Measurements from ENCODE around the gene ZC3H7B. TPM values are rescaled to one million over a fixed set of nuclear protein-coding genes. Genes with fewer than 3 reads are reported as not detected.

ZC3H7B gene
- polyA plus RNA-seq, 2 of the 4 experiments (the other 2 are of a cell fraction): 12.4 to 22.8 TPM

- DNase-seq (ENCODE audit: low read depth in 1 of 2, low spot score in 1 of 2) (no peak), FAIRE-seq (no peak), ATAC-seq (peak; percentile 64 to 70; a peak in 5 of 6 replicates)
- Histone ChIP-seq H3K4me3 (no peak overlapping the region), H3K9me3 (no peaks in the 10 kb centered on the region), H3K4me2 (no peak overlapping the region), H3K4me1 (no peaks in the 10 kb centered on the region), H3K27ac (no peak overlapping the region)
- WGBS (ENCODE audit: missing lambda C conversion rate): 90% methylated on average over 8 of the region's 9 CpGs
- ChIA-PET CTCF (no interaction called here), POLR2A (no interaction called here)
- TF ChIP-seq CTCF (IDR thresholded peaks at IDR 0.05): no peak
- TF ChIP-seq GATA3 (IDR thresholded peaks at IDR 0.05; ENCODE audit: borderline replicate concordance): no peak
- no peak for TF ChIP-seq RCOR1 (IDR thresholded peaks at IDR 0.05; ENCODE audit: low read depth, low read length)
- no peak for TF ChIP-seq CHD4 (IDR thresholded peaks at IDR 0.05; ENCODE audit: borderline replicate concordance)
- no peak for TF ChIP-seq CHD2 (IDR thresholded peaks at IDR 0.05; ENCODE audit: low read length, partially characterized antibody)
These were observed 29.5 kb upstream of the ZC3H7B start for GRCh38 chr22:41271787-41272186.

GRCh38 chr22:41273128-41273527 is 28.2 kb upstream of the ZC3H7B start:
- TF ChIP-seq NR3C1 (IDR thresholded peaks at IDR 0.05) (no peak), ZC3H11A (IDR thresholded peaks at IDR 0.05) (no peak), CHD2 (IDR thresholded peaks at IDR 0.05; ENCODE audit: low read length, partially characterized antibody) (no peak), FOSB (CRISPR knock-in tag; IDR thresholded peaks at IDR 0.05) (no peak), USF2 (IDR thresholded peaks at IDR 0.05) (no peak), ZSCAN20 (CRISPR knock-in tag; IDR thresholded peaks at IDR 0.05) (no peak)
- no peak for DNase-seq (ENCODE audit: low read depth in 1 of 2, low spot score in 1 of 2)
- ChIA-PET POLR2A (no interaction called here), CTCF (no interaction called here)
- no peak for FAIRE-seq
- H3K4me3 ChIP-seq: no peak overlapping the region
- H3K4me1 ChIP-seq: no peaks in the 10 kb centered on the region
- no peak overlapping the region for H3K27ac ChIP-seq
- ATAC-seq: no peak
- 92% methylated on average over 7 of the region's 7 CpGs for WGBS (ENCODE audit: missing lambda C conversion rate)
- H3K9me3 ChIP-seq: no peaks in the 10 kb centered on the region
- H3K4me2 ChIP-seq: no peak overlapping the region

GRCh38 chr22:41274856-41275255 is 26.5 kb upstream of the ZC3H7B start:
- CTCF ChIA-PET: interaction anchor here (1.1 to 1.7 kb wide), 2 partner anchors 11 to 27 kb away, joined by 4 read pairs; partner anchors contain the start of genes RANGAP1 and ZC3H7B
- POLR2A ChIA-PET: no interaction called here
- Histone ChIP-seq H3K9me3 (no peaks in the 10 kb centered on the region), H3K4me3 (no peak overlapping the region), H3K27ac (no peak overlapping the region), H3K4me2 (no peak overlapping the region), H3K4me1 (no peaks in the 10 kb centered on the region)
- 87% methylated on average over 4 of the region's 4 CpGs for WGBS (ENCODE audit: missing lambda C conversion rate)
- FAIRE-seq: no peak
- ATAC-seq: no peak
- TF ChIP-seq SMC3 (IDR thresholded peaks at IDR 0.05): no peak
- TF ChIP-seq JUN (IDR thresholded peaks at IDR 0.05): no peak
- TF ChIP-seq MAX (IDR thresholded peaks at IDR 0.05): no peak
- TF ChIP-seq FOXS1 (CRISPR knock-in tag; IDR thresholded peaks at IDR 0.05): no peak
- no peak for TF ChIP-seq EHF (CRISPR knock-in tag; IDR thresholded peaks at IDR 0.05)
- no peak for TF ChIP-seq CTCF (IDR thresholded peaks at IDR 0.05)
- no peak for DNase-seq (ENCODE audit: low read depth in 1 of 2, low spot score in 1 of 2)

- ATAC-seq (no peak), DNase-seq (ENCODE audit: low read depth in 1 of 2, low spot score in 1 of 2) (no peak), FAIRE-seq (no peak)
- POLR2A ChIA-PET: no interaction called here
- Histone ChIP-seq H3K9me3 (no peaks in the 10 kb centered on the region), H3K4me2 (no peak overlapping the region), H3K27ac (0 out of 6 replicates have a peak overlapping the region, but pooled peaks of 1 of the 2 experiments have one; percentile 29), H3K4me3 (no peak overlapping the region), H3K4me1 (peaks cover 12% of the 10 kb centered on the region)
- CTCF ChIA-PET: no interaction called here
- WGBS (ENCODE audit: missing lambda C conversion rate): 87% methylated on average over 3 of the region's 3 CpGs
- TF ChIP-seq ZSCAN20 (CRISPR knock-in tag; IDR thresholded peaks at IDR 0.05): no peak
- no peak for TF ChIP-seq MAZ (IDR thresholded peaks at IDR 0.05; ENCODE audit: borderline replicate concordance, low read depth, low read length)
- no peak for TF ChIP-seq PBX3 (IDR thresholded peaks at IDR 0.05)
- TF ChIP-seq RAD21 (conservative IDR thresholded peaks at IDR 0.05 in 1 of 2, IDR thresholded peaks at IDR 0.05 in 1 of 2): no peak
- TF ChIP-seq EHF (CRISPR knock-in tag; IDR thresholded peaks at IDR 0.05): no peak
- no peak for TF ChIP-seq RCOR1 (IDR thresholded peaks at IDR 0.05; ENCODE audit: low read depth, low read length)
- no peak for TF ChIP-seq NPAS2 (CRISPR knock-in tag; IDR thresholded peaks at IDR 0.05; ENCODE audit: borderline replicate concordance)
- TF ChIP-seq E2F6 (IDR thresholded peaks at IDR 0.05; ENCODE audit: borderline replicate concordance, low read depth): no peak
- no peak for TF ChIP-seq MAX (IDR thresholded peaks at IDR 0.05)
- TF ChIP-seq HDAC2 (IDR thresholded peaks at IDR 0.05): no peak
- no peak for TF ChIP-seq HOXA7 (CRISPR knock-in tag; IDR thresholded peaks at IDR 0.05)
- TF ChIP-seq ZFP36 (IDR thresholded peaks at IDR 0.05; ENCODE audit: borderline replicate concordance, partially characterized antibody): no peak
- TF ChIP-seq RNF2 (IDR thresholded peaks at IDR 0.05; ENCODE audit: borderline replicate concordance, low read depth): no peak
These were observed 21.3 kb upstream of the ZC3H7B start for GRCh38 chr22:41280065-41280464.

Measured in A549 (cell line).